ENCODE results near the gene CCDC183.
"Not testable (repeated sequence)": the region's sequence is repeated elsewhere in the genome, so short reads cannot be mapped to it uniquely, and the experiment has no call there.

CCDC183 gene

GRCh38 chr9:136831002-136831719 lies 35.0 kb downstream of the CCDC183 start:
- DNase-seq (no peak), ATAC-seq (no peak)
- Mint-ChIP-seq H3K9me3 (no peaks in the 10 kb centered on the region), H3K27me3 (no peaks in the 10 kb centered on the region), H3K4me3 (no peak overlapping the region), H3K4me1 (no peaks in the 10 kb centered on the region), H3K27ac (no peak overlapping the region)

- ATAC-seq = no peak
These were observed 35.6 kb downstream of the CCDC183 start for GRCh38 chr9:136831720-136832104.

GRCh38 chr9:136832581-136832980 lies 36.4 kb downstream of the CCDC183 start:
- DNase-seq (no peak), ATAC-seq (no peak)
- Mint-ChIP-seq H3K27ac (no peak overlapping the region), H3K4me1 (no peaks in the 10 kb centered on the region), H3K4me3 (no peak overlapping the region), H3K27me3 (no peaks in the 10 kb centered on the region), H3K9me3 (no peaks in the 10 kb centered on the region)

More at GRCh38 chr9:136831720-136832104, 35.6 kb downstream of the CCDC183 start:
- H3K27me3 Mint-ChIP-seq = no peaks in the 10 kb centered on the region
- H3K9me3 Mint-ChIP-seq = no peaks in the 10 kb centered on the region
- H3K27ac Mint-ChIP-seq = no peak overlapping the region
- no peak for DNase-seq
- no peaks in the 10 kb centered on the region for H3K4me1 Mint-ChIP-seq
- no peak overlapping the region for H3K4me3 Mint-ChIP-seq

GRCh38 chr9:136833381-136834048 lies 37.4 kb downstream of the CCDC183 start:
- not testable (repeated sequence) for H3K27ac Mint-ChIP-seq, DNase-seq, H3K9me3 Mint-ChIP-seq, H3K27me3 Mint-ChIP-seq, H3K4me1 Mint-ChIP-seq, ATAC-seq, H3K4me3 Mint-ChIP-seq

- Mint-ChIP-seq H3K27ac (peak overlapping the region in 1 of 2 donors; percentile 48), H3K4me3 (no peak overlapping the region), H3K27me3 (no peaks in the 10 kb centered on the region), H3K4me1 (no peaks in the 10 kb centered on the region), H3K9me3 (no peaks in the 10 kb centered on the region)
- ATAC-seq (no peak), DNase-seq (no peak)
These were observed 39.2 kb downstream of the CCDC183 start for GRCh38 chr9:136835162-136835931.

GRCh38 chr9:136835932-136836904 lies 40.1 kb downstream of the CCDC183 start:
- ATAC-seq = no peak
- no peak for DNase-seq
- H3K27ac Mint-ChIP-seq = peak overlapping the region in 1 of 2 donors; percentile 67
- no peak overlapping the region for H3K4me3 Mint-ChIP-seq
- peaks cover 7% of the 10 kb centered on the region for H3K4me1 Mint-ChIP-seq
- no peaks in the 10 kb centered on the region for H3K27me3 Mint-ChIP-seq
- no peaks in the 10 kb centered on the region for H3K9me3 Mint-ChIP-seq

- Mint-ChIP-seq H3K27me3 (no peaks in the 10 kb centered on the region), H3K9me3 (no peaks in the 10 kb centered on the region), H3K4me1 (peaks cover 18% of the 10 kb centered on the region), H3K4me3 (no peak overlapping the region), H3K27ac (no peak overlapping the region)
- DNase-seq = no peak
- ATAC-seq = no peak
These were observed 41.2 kb downstream of the CCDC183 start for GRCh38 chr9:136837146-136837855.

- H3K4me3 Mint-ChIP-seq, ATAC-seq: not testable (repeated sequence)
- H3K27ac Mint-ChIP-seq = peak overlapping the region in 1 of 2 donors; percentile 42
These were observed 41.7 kb downstream of the CCDC183 start for GRCh38 chr9:136837856-136838277.

GRCh38 chr9:136838314-136839228 lies 42.4 kb downstream of the CCDC183 start:
- Mint-ChIP-seq H3K4me3 (no peak overlapping the region), H3K27me3 (peaks cover 3% of the 10 kb centered on the region), H3K27ac (peak overlapping the region in 1 of 2 donors; percentile 63), H3K9me3 (no peaks in the 10 kb centered on the region), H3K4me1 (peaks cover 26% of the 10 kb centered on the region)
- ATAC-seq (no peak), DNase-seq (no peak)

More at GRCh38 chr9:136837856-136838277, 41.7 kb downstream of the CCDC183 start:
- not testable (repeated sequence) for H3K27me3 Mint-ChIP-seq, H3K9me3 Mint-ChIP-seq, DNase-seq
- peaks cover 21% of the 10 kb centered on the region for H3K4me1 Mint-ChIP-seq

GRCh38 chr9:136839229-136840139 lies 43.3 kb downstream of the CCDC183 start:
- H3K27me3 Mint-ChIP-seq = peaks cover 9% of the 10 kb centered on the region
- H3K9me3 Mint-ChIP-seq = no peaks in the 10 kb centered on the region
- peak overlapping the region in 1 of 2 donors; percentile 34 for H3K27ac Mint-ChIP-seq
- no peak for ATAC-seq
- H3K4me1 Mint-ChIP-seq = peaks cover 32% of the 10 kb centered on the region
- no peak for DNase-seq
- no peak overlapping the region for H3K4me3 Mint-ChIP-seq

GRCh38 chr9:136840140-136840876 lies 44.2 kb downstream of the CCDC183 start:
- ATAC-seq = no peak
- Mint-ChIP-seq H3K27ac (no peak overlapping the region), H3K27me3 (peaks cover 14% of the 10 kb centered on the region), H3K4me1 (peaks cover 32% of the 10 kb centered on the region), H3K4me3 (no peak overlapping the region), H3K9me3 (no peaks in the 10 kb centered on the region)
- no peak for DNase-seq

GRCh38 chr9:136840877-136841645 lies 44.9 kb downstream of the CCDC183 start:
- peak overlapping the region in 1 of 2 donors; percentile 87 for H3K27ac Mint-ChIP-seq
- DNase-seq (no peak), ATAC-seq (no peak)
- H3K4me1 Mint-ChIP-seq = peaks cover 33% of the 10 kb centered on the region
- H3K9me3 Mint-ChIP-seq = no peaks in the 10 kb centered on the region
- peaks cover 21% of the 10 kb centered on the region for H3K27me3 Mint-ChIP-seq
- no peak overlapping the region for H3K4me3 Mint-ChIP-seq

All from stimulated activated naive CD8-positive, alpha-beta T cell treated with anti-CD3 and anti-CD28 coated beads, Interleukin-15, amount 100 ng/mL, for 72 hours (primary cell).